KMS-11 (cell line): ENCODE measurements around the gene CDH13.

Experiments
- H2AFZ ChIP-seq: fragments of 200-600 bp; sonication (generic); 2 replicates; pipeline ENCODE4 v1.6.1; 2016; ENCODE audit warnings: antibody characterized with exemption, mixed run types, low read depth
- H3K27ac ChIP-seq: fragments of 200-600 bp; sonication (generic); 2 replicates; pipeline ENCODE4 v1.6.1; 2016; ENCODE audit warnings: mild to moderate bottlenecking, mixed run types
- H3K27me3 ChIP-seq: fragments of 200-600 bp; sonication (generic); 2 replicates; pipeline ENCODE4 v1.6.1; 2017; ENCODE audit warnings: mild to moderate bottlenecking, low read depth, mixed run types, moderate library complexity; ENCODE audit not compliant: insufficient read depth
- H3K36me3 ChIP-seq: fragments of 200-600 bp; sonication (generic); 2 replicates; pipeline ENCODE4 v1.6.1; 2017; ENCODE audit warnings: mild to moderate bottlenecking, mixed run types; ENCODE audit not compliant: insufficient read depth
- H3K4me1 ChIP-seq: fragments of 200-600 bp; sonication (generic); 2 replicates; pipeline ENCODE4 v1.6.1; 2016; ENCODE audit warnings: mild to moderate bottlenecking, low read depth, mixed run types; ENCODE audit not compliant: poor library complexity, severe bottlenecking
- H3K4me2 ChIP-seq: fragments of 200-600 bp; sonication (generic); 2 replicates; pipeline ENCODE4 v1.7.0; 2016; ENCODE audit warnings: mild to moderate bottlenecking, mixed run types
- H3K4me3 ChIP-seq: fragments of 200-600 bp; sonication (generic); IDR thresholded peaks from 2 replicates; pipeline ENCODE4 v1.6.1; 2017; ENCODE audit warnings: low read depth, low read length, mixed read lengths; ENCODE audit not compliant: insufficient read depth
- H3K79me2 ChIP-seq: fragments of 200-600 bp; sonication (generic); 2 replicates; pipeline ENCODE4 v1.6.1; 2016; ENCODE audit warnings: low read depth, mixed run types; ENCODE audit not compliant: insufficient read depth
- H3K9ac ChIP-seq: fragments of 200-600 bp; sonication (generic); 2 replicates; pipeline ENCODE4 v1.6.1; 2016; ENCODE audit warnings: mild to moderate bottlenecking, mixed run types
- H4K20me1 ChIP-seq: fragments of 200-600 bp; sonication (generic); 2 replicates; pipeline ENCODE4 v1.6.1; 2016; ENCODE audit warnings: mild to moderate bottlenecking, mixed run types; ENCODE audit not compliant: insufficient read depth
- CTCF ChIP-seq: fragments of 200-600 bp; sonication (generic); conservative IDR thresholded peaks from 2 replicates; pipeline ENCODE4 v1.6.1; 2017; ENCODE audit warnings: low read depth, mild to moderate bottlenecking, antibody characterized with exemption, low read length, moderate library complexity, mixed read lengths

The CDH13 gene

GRCh38 chr16:82874672-82875071 lies 247.9 kb downstream of the CDH13 start:
- H4K20me1 ChIP-seq = no peaks in the 10 kb centered on the region
- H3K4me1 ChIP-seq = no peaks in the 10 kb centered on the region
- no peak overlapping the region for H3K4me3 ChIP-seq
- H3K4me2 ChIP-seq = no peak overlapping the region
- H3K36me3 ChIP-seq = no peaks in the 10 kb centered on the region
- no peak for TF ChIP-seq CTCF
- H3K27me3 ChIP-seq = no peaks in the 10 kb centered on the region
- no peak overlapping the region for H3K9ac ChIP-seq
- H3K79me2 ChIP-seq = no peaks in the 10 kb centered on the region
- H2AFZ ChIP-seq = no peak overlapping the region
- H3K27ac ChIP-seq = no peak overlapping the region

DNA sequence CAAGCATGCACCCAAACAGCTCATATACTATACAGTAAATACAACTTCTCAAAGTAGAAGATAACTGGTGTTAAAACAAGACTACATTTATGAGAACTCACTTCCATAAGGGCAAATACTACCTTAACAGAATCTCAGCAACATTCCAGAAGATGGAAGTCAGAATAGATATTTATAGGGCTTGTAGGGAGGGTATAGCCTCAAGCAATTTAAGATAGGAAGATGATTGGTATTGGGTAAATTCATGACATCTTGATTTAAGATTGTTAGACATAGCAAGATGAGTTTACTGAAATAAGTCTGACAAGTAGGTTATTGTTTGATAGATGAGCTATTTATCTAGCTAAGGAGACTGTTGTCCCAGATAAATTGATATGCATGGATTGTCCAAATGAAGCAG lies 250.2 kb downstream of the CDH13 start:
- H3K27me3 ChIP-seq = no peaks in the 10 kb centered on the region
- H3K79me2 ChIP-seq = no peaks in the 10 kb centered on the region
- H3K9ac ChIP-seq = no peak overlapping the region
- H2AFZ ChIP-seq = no peak overlapping the region
- no peaks in the 10 kb centered on the region for H3K36me3 ChIP-seq
- no peak overlapping the region for H3K4me2 ChIP-seq
- no peak overlapping the region for H3K4me3 ChIP-seq
- no peaks in the 10 kb centered on the region for H3K4me1 ChIP-seq
- no peaks in the 10 kb centered on the region for H4K20me1 ChIP-seq
- no peak overlapping the region for H3K27ac ChIP-seq
- no peak for TF ChIP-seq CTCF

- no peak overlapping the region for H2AFZ ChIP-seq
- H3K4me3 ChIP-seq = no peak overlapping the region
- no peaks in the 10 kb centered on the region for H3K27me3 ChIP-seq
- no peak overlapping the region for H3K9ac ChIP-seq
- H3K27ac ChIP-seq = no peak overlapping the region
- TF ChIP-seq CTCF = no peak
- no peaks in the 10 kb centered on the region for H3K79me2 ChIP-seq
- no peaks in the 10 kb centered on the region for H4K20me1 ChIP-seq
- no peaks in the 10 kb centered on the region for H3K36me3 ChIP-seq
- no peak overlapping the region for H3K4me2 ChIP-seq
- no peaks in the 10 kb centered on the region for H3K4me1 ChIP-seq
Observed at GRCh38 chr16:82878466-82878865, 251.7 kb downstream of the CDH13 start.

- no peak overlapping the region for H3K27ac ChIP-seq
- no peaks in the 10 kb centered on the region for H3K4me1 ChIP-seq
- H2AFZ ChIP-seq = no peak overlapping the region
- no peaks in the 10 kb centered on the region for H4K20me1 ChIP-seq
- H3K27me3 ChIP-seq = no peaks in the 10 kb centered on the region
- H3K79me2 ChIP-seq = no peaks in the 10 kb centered on the region
- no peak overlapping the region for H3K4me3 ChIP-seq
- no peak overlapping the region for H3K4me2 ChIP-seq
- no peak overlapping the region for H3K9ac ChIP-seq
- no peaks in the 10 kb centered on the region for H3K36me3 ChIP-seq
- TF ChIP-seq CTCF = no peak
Observed at GRCh38 chr16:82880346-82880745, 253.6 kb downstream of the CDH13 start.

- no peak for TF ChIP-seq CTCF
Observed at GRCh38 chr16:82881516-82881915, 254.7 kb downstream of the CDH13 start.

More at GRCh38 chr16:82881516-82881915, 254.7 kb downstream of the CDH13 start:
- Histone ChIP-seq H2AFZ (no peak overlapping the region), H3K4me2 (no peak overlapping the region), H3K4me3 (no peak overlapping the region), H3K4me1 (no peaks in the 10 kb centered on the region), H3K9ac (no peak overlapping the region), H3K79me2 (no peaks in the 10 kb centered on the region), H3K36me3 (no peaks in the 10 kb centered on the region), H3K27ac (no peak overlapping the region), H4K20me1 (no peaks in the 10 kb centered on the region), H3K27me3 (no peaks in the 10 kb centered on the region)
